GM12878 (cell line): ENCODE data around the gene BDH1.

Experiments
- CREM ChIP-seq: IDR thresholded peaks from 2 replicates; pipeline ENCODE4 v1.6.1; 2014; ENCODE audit warnings: antibody characterized with exemption, low read depth
- POLR2AphosphoS5 ChIP-seq: IDR thresholded peaks from 2 replicates; pipeline ENCODE4 v1.6.1; 2011; ENCODE audit warnings: mild to moderate bottlenecking, low read length, inconsistent platforms
- RFX5 ChIP-seq: IDR thresholded peaks from 2 replicates; pipeline ENCODE4 v1.6.1; 2011; ENCODE audit warnings: low read depth, low read length, improper control_type of control experiment

DNA sequence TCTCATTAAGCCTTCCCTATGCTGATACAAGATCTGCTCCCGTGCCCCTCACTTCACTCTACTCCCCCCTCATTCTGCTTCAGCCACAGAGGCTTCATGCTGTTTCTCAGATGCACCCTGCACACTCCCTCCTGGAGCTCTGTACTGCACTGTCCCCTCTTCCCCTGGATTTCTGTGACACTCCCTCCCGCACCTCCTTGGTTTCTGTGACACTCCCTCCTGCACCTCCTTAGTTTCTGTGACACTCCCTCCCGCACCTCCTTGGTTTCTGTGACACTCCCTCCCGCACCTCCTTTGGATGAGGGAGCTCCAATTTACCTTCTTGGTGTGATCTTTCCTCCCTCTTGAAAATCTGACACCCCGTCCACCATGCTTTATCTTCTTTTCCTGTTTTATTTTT lies 28.2 kb downstream of the BDH1 start:
- TF ChIP-seq CREM (no peak), POLR2AphosphoS5 (no peak), RFX5 (no peak)
